UCSD-AML1 (cell line): ENCODE data around the gene PRUNE2.

Experiments
- DNase-seq: peaks from one replicate; lab custom pipeline; 2025; ENCODE audit not compliant: unreplicated experiment; lab: John Stamatoyannopoulos, UW

Gene PRUNE2

GRCh38 chr9:76630916-76631315 lies 275.0 kb downstream of the PRUNE2 start:
- no peak for DNase-seq

GRCh38 chr9:76629205-76629990 lies 276.5 kb downstream of the PRUNE2 start:
- peak; percentile 14 for DNase-seq

GRCh38 chr9:76628155-76628554 lies 277.8 kb downstream of the PRUNE2 start:
- no peak for DNase-seq

- DNase-seq: no peak
Observed at GRCh38 chr9:76626980-76627379, 278.9 kb downstream of the PRUNE2 start.

GRCh38 chr9:76626141-76626540 lies 279.8 kb downstream of the PRUNE2 start:
- DNase-seq: no peak

GRCh38 chr9:76624391-76625048 lies 281.4 kb downstream of the PRUNE2 start:
- DNase-seq: no peak

- DNase-seq: no peak
Observed at GRCh38 chr9:76620996-76621395, 284.9 kb downstream of the PRUNE2 start.

GRCh38 chr9:76620581-76620980 lies 285.3 kb downstream of the PRUNE2 start:
- no peak for DNase-seq

- DNase-seq: no peak
Observed at GRCh38 chr9:76619640-76620039, 286.3 kb downstream of the PRUNE2 start.

GRCh38 chr9:76619197-76619596 lies 286.7 kb downstream of the PRUNE2 start:
- no peak for DNase-seq

GRCh38 chr9:76618762-76619161 lies 287.2 kb downstream of the PRUNE2 start:
- no peak for DNase-seq

GRCh38 chr9:76617497-76618175 lies 288.3 kb downstream of the PRUNE2 start:
- DNase-seq: no peak

GRCh38 chr9:76616780-76617179 lies 289.1 kb downstream of the PRUNE2 start:
- DNase-seq: no peak

- no peak for DNase-seq
Observed at GRCh38 chr9:76615177-76615603, 290.7 kb downstream of the PRUNE2 start.

- no peak for DNase-seq
Observed at GRCh38 chr9:76613974-76614373, 291.9 kb downstream of the PRUNE2 start.

- no peak for DNase-seq
Observed at GRCh38 chr9:76613150-76613781, 292.6 kb downstream of the PRUNE2 start.

GRCh38 chr9:76610011-76610352 lies 295.9 kb downstream of the PRUNE2 start:
- DNase-seq: no peak

- no peak for DNase-seq
Observed at GRCh38 chr9:76609285-76610010, 296.5 kb downstream of the PRUNE2 start.

GRCh38 chr9:76608575-76609273 lies 297.2 kb downstream of the PRUNE2 start:
- DNase-seq: no peak

GRCh38 chr9:76607730-76608436 lies 298.0 kb downstream of the PRUNE2 start:
- DNase-seq: no peak
